GM12865 (cell line): ENCODE data around the gene BOK.
A peak's percentile ranks its signal among the peaks of the same experiment; 100 is the strongest.

Experiments used
- DNase-seq: peaks from one replicate; pipeline ENCODE4 v3.0.0; 2010; ENCODE audit warnings: low read depth
- H3K4me3 ChIP-seq: 2 replicates; pipeline ENCODE4 v1.5.1; 2011; ENCODE audit warnings: mild to moderate bottlenecking, low read depth, low read length, control low read depth
- CTCF ChIP-seq: IDR thresholded peaks from 2 replicates; pipeline ENCODE4 v1.5.1; 2011; ENCODE audit warnings: low read length, control low read depth, low read depth, inconsistent platforms; ENCODE audit not compliant: insufficient read depth; ENCODE audit errors: missing control alignments

BOK gene

DNA sequence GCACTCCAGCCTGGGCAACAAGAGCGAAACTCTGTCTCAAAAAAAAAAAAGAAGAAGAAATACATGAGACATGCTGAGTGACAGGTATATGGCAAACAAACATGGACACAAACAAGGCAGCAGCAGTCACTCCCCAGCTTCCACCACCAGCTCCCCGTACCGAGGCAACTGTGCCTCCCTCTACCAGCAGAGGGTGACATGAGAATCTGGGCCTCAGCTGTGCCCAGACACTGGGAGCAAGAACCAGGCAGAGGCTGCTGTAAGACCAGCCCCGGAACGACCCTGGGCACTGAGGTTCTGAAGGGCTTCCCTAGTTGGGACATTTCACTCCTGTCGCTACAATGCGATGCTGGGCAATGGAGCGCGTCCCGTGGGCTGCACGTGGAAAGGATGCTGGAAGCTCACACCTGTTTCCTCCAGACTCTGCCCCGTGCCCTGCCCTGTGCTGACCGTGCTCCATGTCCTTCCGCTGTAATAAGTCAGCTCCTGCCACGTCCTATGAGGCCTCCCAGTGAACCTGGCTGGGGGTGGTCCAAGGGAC, 37.1 kb downstream of the BOK start:
- TF ChIP-seq CTCF, result no peak
- no peak for DNase-seq
- H3K4me3 ChIP-seq, result no peak overlapping the region

- no peak for DNase-seq
- no peak for TF ChIP-seq CTCF
- H3K4me3 ChIP-seq, result no peak overlapping the region
Observed at GRCh38 chr2:241597561-241597960, 39.0 kb downstream of the BOK start.

- no peak overlapping the region for H3K4me3 ChIP-seq
- TF ChIP-seq CTCF, result no peak
- DNase-seq, result no peak
Observed at GRCh38 chr2:241598061-241598460, 39.5 kb downstream of the BOK start.

- H3K4me3 ChIP-seq, result no peak overlapping the region
- no peak for TF ChIP-seq CTCF
- peak; percentile 29 for DNase-seq
Observed at GRCh38 chr2:241598487-241598886, 39.9 kb downstream of the BOK start.

- TF ChIP-seq CTCF, result no peak
- DNase-seq, result no peak
- H3K4me3 ChIP-seq, result no peak overlapping the region
Observed at GRCh38 chr2:241599615-241600014, 41.1 kb downstream of the BOK start.

- DNase-seq, result no peak
- H3K4me3 ChIP-seq, result no peak overlapping the region
- no peak for TF ChIP-seq CTCF
Observed at GRCh38 chr2:241601841-241602240, 43.3 kb downstream of the BOK start.

GRCh38 chr2:241602720-241603119, 44.2 kb downstream of the BOK start:
- no peak for TF ChIP-seq CTCF
- H3K4me3 ChIP-seq, result no peak overlapping the region
- DNase-seq, result no peak
